H1 (cell line): ENCODE data around the gene ADCK1. TPM values are rescaled to one million over a fixed set of nuclear protein-coding genes. Genes with fewer than 3 reads are reported as not detected.

Experiments used
- CTCF ChIA-PET: fragments of 300-600 bp; sonication (Branson Sonifier 250); formaldehyde crosslinking; loops from one replicate; lab custom pipeline; 2021; ENCODE audit not compliant: partially characterized antibody; lab: Charles Lee
- POLR2A ChIA-PET: fragments of 300-600 bp; sonication (Branson Sonifier 250); formaldehyde crosslinking; loops from one replicate; lab custom pipeline; 2021; ENCODE audit warnings: inconsistent platforms; ENCODE audit not compliant: partially characterized antibody; lab: Charles Lee
- DNase-seq, 2 experiments: peaks; one replicate each; pipeline versions ENCODE4 v3.0.0 to v3.0.0-alpha.2; 2010 to 2022; ENCODE audit warnings: low spot score in 2 of 2, low read depth in 1 of 2, mixed read lengths in 1 of 2
- FAIRE-seq: peaks from 2 replicates; lab custom pipeline; 2011; peaks lifted over from hg19 to GRCh38; lab: Jason Lieb, UNC
- H2AFZ ChIP-seq: 2 replicates; pipeline ENCODE4 v1.8.1; 2012; ENCODE audit warnings: low read length, inconsistent platforms
- H2AK5ac ChIP-seq: 2 replicates; pipeline ENCODE4 v1.6.1; 2013; ENCODE audit warnings: low read depth, low read length
- H2BK120ac ChIP-seq: replicated peaks from 2 replicates; pipeline ENCODE3; 2013; ENCODE audit warnings: low read depth, low read length, inconsistent platforms
- H2BK12ac ChIP-seq: 2 replicates; pipeline ENCODE4 v1.6.1; 2013; ENCODE audit warnings: low read depth, low read length
- H2BK15ac ChIP-seq: 2 replicates; pipeline ENCODE4 v1.6.1; 2013; ENCODE audit warnings: low read length
- H2BK20ac ChIP-seq: 2 replicates; pipeline ENCODE4 v1.6.1; 2013; ENCODE audit warnings: low read length
- H2BK5ac ChIP-seq: 2 replicates; pipeline ENCODE4 v1.6.1; 2013; ENCODE audit warnings: low read depth, low read length
- H3K14ac ChIP-seq: 2 replicates; pipeline ENCODE4 v1.6.1; 2013; ENCODE audit warnings: inconsistent platforms; ENCODE audit not compliant: insufficient read length
- H3K18ac ChIP-seq: 2 replicates; pipeline ENCODE4 v1.6.1; 2013; ENCODE audit warnings: low read length; ENCODE audit errors: extremely low read depth
- H3K23ac ChIP-seq: 2 replicates; pipeline ENCODE4 v1.6.1; 2013; ENCODE audit warnings: inconsistent platforms; ENCODE audit not compliant: insufficient read length
- H3K23me2 ChIP-seq: 2 replicates; pipeline ENCODE4 v1.6.1; 2013; ENCODE audit warnings: low read depth, low read length
- H3K27ac ChIP-seq: 2 replicates; pipeline ENCODE4 v1.6.1; 2011; ENCODE audit warnings: low read depth, low read length, inconsistent platforms
- H3K27me3 ChIP-seq, 4 experiments: replicated peaks in 1 of 4; 1 replicate in 1 of 4; 2 replicates in 3 of 4; pipeline versions ENCODE4 v1.6.1 to v1.8.1; 2011 to 2013; ENCODE audit warnings: low read length in 3 of 4, mild to moderate bottlenecking in 3 of 4, inconsistent platforms in 2 of 4, mixed read lengths in 2 of 4, moderate library complexity in 1 of 4; ENCODE audit not compliant: control insufficient read depth in 3 of 4, insufficient read depth in 3 of 4; ENCODE audit errors: extremely low read depth in 1 of 4
- H3K36me3 ChIP-seq, 4 experiments: 2 replicates each; pipeline versions ENCODE4 v1.6.1 to v1.8.1; 2011 to 2013; ENCODE audit warnings: mild to moderate bottlenecking in 4 of 4, low read length in 3 of 4, moderate library complexity in 2 of 4, control low read depth in 1 of 4, inconsistent platforms in 1 of 4; ENCODE audit not compliant: insufficient read depth in 4 of 4, control insufficient read depth in 2 of 4
- H3K4ac ChIP-seq: replicated peaks from 2 replicates; pipeline ENCODE3; 2013; ENCODE audit warnings: low read length, low read depth, mixed read lengths, inconsistent platforms; ENCODE audit not compliant: insufficient read length
- H3K4me1 ChIP-seq, 4 experiments: replicated peaks in 1 of 4; 1 replicate in 1 of 4; 2 replicates in 3 of 4; pipeline versions ENCODE4 v1.6.1 to v1.8.1; 2011 to 2013; ENCODE audit warnings: low read length in 3 of 4, inconsistent platforms in 2 of 4, mixed read lengths in 1 of 4; ENCODE audit not compliant: insufficient read depth in 4 of 4, control insufficient read depth in 3 of 4
- H3K4me2 ChIP-seq, 2 experiments: 2 replicates each; pipeline versions ENCODE4 v1.6.1 to v1.8.1; 2011 to 2013; ENCODE audit warnings: low read depth in 2 of 2, low read length in 2 of 2, control low read depth in 1 of 2, inconsistent platforms in 1 of 2, mild to moderate bottlenecking in 1 of 2; ENCODE audit not compliant: insufficient read depth in 1 of 2
- H3K4me3 ChIP-seq, 4 experiments: fragments of 200-600, 300-600 bp in 1 of 4; sonication (generic), shearing (Covaris generic), sonication (Bioruptor Twin) in 1 of 4; 2 replicates each; pipeline versions ENCODE4 v1.5.1 to v1.8.1; 2011 to 2016; ENCODE audit warnings: low read length in 4 of 4, low read depth in 3 of 4, control low read depth in 2 of 4, inconsistent platforms in 2 of 4, mild to moderate bottlenecking in 2 of 4, mixed read lengths in 1 of 4, moderate library complexity in 1 of 4; ENCODE audit not compliant: insufficient read depth in 2 of 4; ENCODE audit errors: extremely low read depth in 1 of 4
- H3K56ac ChIP-seq: replicated peaks from 2 replicates; pipeline ENCODE3; 2013; ENCODE audit warnings: low read depth, mild to moderate bottlenecking, mixed read lengths, low read length, inconsistent platforms; ENCODE audit not compliant: insufficient read length
- H3K79me1 ChIP-seq: 2 replicates; pipeline ENCODE4 v1.6.1; 2013; ENCODE audit warnings: low read depth, low read length, control low read depth
- H3K79me2 ChIP-seq, 2 experiments: 2 replicates each; pipeline versions ENCODE4 v1.6.1 to v1.8.1; 2012 to 2013; ENCODE audit warnings: low read length in 2 of 2, mild to moderate bottlenecking in 2 of 2, inconsistent platforms in 1 of 2; ENCODE audit not compliant: insufficient read depth in 2 of 2, control insufficient read depth in 1 of 2
- H3K9ac ChIP-seq, 4 experiments: replicated peaks in 1 of 4; 1 replicate in 1 of 4; 2 replicates in 3 of 4; pipeline versions ENCODE4 v1.6.1 to v1.8.1; 2011 to 2013; ENCODE audit warnings: low read depth in 3 of 4, low read length in 3 of 4, control low read depth in 2 of 4, mild to moderate bottlenecking in 2 of 4, moderate library complexity in 2 of 4, inconsistent platforms in 1 of 4; ENCODE audit errors: extremely low read depth in 1 of 4
- H3K9me3 ChIP-seq, 2 experiments: 2 replicates each; pipeline versions ENCODE4 v1.6.1 to v1.8.1; 2012 to 2013; ENCODE audit warnings: mild to moderate bottlenecking in 2 of 2, moderate library complexity in 2 of 2, control low read depth in 1 of 2, inconsistent platforms in 1 of 2, low read depth in 1 of 2, low read length in 1 of 2, mixed read lengths in 1 of 2; ENCODE audit not compliant: insufficient read depth in 2 of 2
- H4K20me1 ChIP-seq, 2 experiments: replicated peaks in 1 of 2; 2 replicates each; pipeline versions ENCODE3 to v1.8.1; 2011 to 2013; ENCODE audit warnings: inconsistent platforms in 2 of 2, low read length in 2 of 2, mild to moderate bottlenecking in 1 of 2; ENCODE audit not compliant: insufficient read depth in 2 of 2, control insufficient read depth in 1 of 2
- H4K5ac ChIP-seq: 2 replicates; pipeline ENCODE4 v1.6.1; 2013; ENCODE audit warnings: low read length, low read depth, mixed read lengths, inconsistent platforms; ENCODE audit not compliant: insufficient read length
- H4K8ac ChIP-seq: 2 replicates; pipeline ENCODE4 v1.8.0; 2013; ENCODE audit warnings: mild to moderate bottlenecking, moderate library complexity, low read length, inconsistent platforms; ENCODE audit not compliant: insufficient read depth; ENCODE audit errors: extremely low read depth
- H4K91ac ChIP-seq: replicated peaks from 2 replicates; pipeline ENCODE3; 2013; ENCODE audit warnings: low read length, mixed read lengths, inconsistent platforms; ENCODE audit not compliant: insufficient read length
- WGBS, 2 experiments: shearing (Covaris generic) in 1 of 2; methylation state at CpG; one replicate each; pipeline versions ENCODE4 v1.1.6 to v1.1.7; 2013 to 2015; ENCODE audit warnings: low lambda C conversion rate in 2 of 2, mixed read lengths in 2 of 2, inconsistent platforms in 1 of 2, low coverage in 1 of 2, missing lambda C conversion rate in 1 of 2; ENCODE audit not compliant: insufficient replicate concordance in 2 of 2, insufficient coverage in 1 of 2, insufficient read length in 1 of 2; ENCODE audit errors: extremely low coverage in 1 of 2, missing lambda C conversion rate in 1 of 2; 5-methylcytosine and 5-hydroxymethylcytosine counted together
- polyA plus RNA-seq, 7 experiments: library from polyadenylated mRNA; depleted of rRNA in 3 of 7; stranded (reverse) in 5 of 7; unstranded in 2 of 7; fragments of >200 nt in 5 of 7; fragments of 200-250 nt in 2 of 7; gene quantifications; 1 replicate in 5 of 7; 2 replicates in 1 of 7; 4 replicates in 1 of 7; pipeline versions ENCODE4 v1.2.1 to v1.2.3, GENCODE V29; 2011 to 2013; ENCODE audit warnings: missing spikeins in 2 of 7, mixed read lengths in 2 of 7
- total RNA-seq: library from RNA; stranded (reverse); fragmentation: NEBNext Ultra II Directional; extraction: Animal tissue kit (Norgen Biotek cat#: 25700); gene quantifications from 2 replicates; pipeline ENCODE4 v1.2.1, GENCODE V29; 2021

ADCK1 gene
- total and polyA plus RNA-seq, 2 of the 8 experiments (the other 6 are each of a cell fraction or from before 2014, with no cell fraction given), result 11.0 to 16.8 TPM

DNA sequence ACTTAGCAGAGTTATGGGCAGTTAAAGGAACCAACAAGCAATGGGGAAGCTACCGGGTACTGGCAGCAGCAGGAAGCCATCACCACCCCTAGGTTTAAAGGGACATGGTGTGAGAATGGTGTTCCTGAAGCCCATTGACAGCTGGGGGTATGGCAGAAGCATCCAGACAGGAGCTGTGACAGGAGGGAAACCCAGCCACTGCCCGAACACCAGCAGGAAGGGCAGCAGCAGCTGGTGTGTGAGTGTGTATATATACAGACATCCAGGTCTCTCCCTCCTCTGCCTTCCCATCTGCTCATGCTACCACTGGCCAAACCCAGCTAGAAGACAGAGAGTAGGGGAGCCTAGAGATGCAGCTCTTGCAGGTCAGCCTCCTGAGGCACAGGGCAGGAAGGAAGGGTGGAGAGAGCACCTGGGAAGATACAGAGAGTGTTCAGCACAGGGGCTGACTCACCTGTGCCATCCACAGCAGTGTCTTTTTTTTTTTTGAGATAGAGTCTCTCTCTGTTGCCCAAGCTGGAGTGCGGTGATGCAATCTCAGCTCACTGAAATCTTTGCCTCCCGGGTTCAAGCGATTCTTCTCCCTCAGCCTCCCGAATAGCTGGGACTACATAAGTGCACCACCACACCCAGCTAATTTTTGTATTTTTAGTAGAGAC lies 9.2 kb upstream of the ADCK1 start:
- peaks cover 0 to 9% (median 3%) of the 10 kb centered on the region in 4 experiments; a peak in 3 of 7 replicates for H3K4me1 ChIP-seq
- H4K5ac ChIP-seq, result no peak overlapping the region
- H3K79me2 ChIP-seq, result no peaks in the 10 kb centered on the region
- H3K18ac ChIP-seq, result no peak overlapping the region
- no peak overlapping the region for H3K4me2 ChIP-seq
- 0 out of 2 replicates have a peak overlapping the region, but pooled peaks have one; percentile 24 for H2BK5ac ChIP-seq
- H3K4ac ChIP-seq, result no peak overlapping the region
- H4K8ac ChIP-seq, result peak overlapping the region; percentile 89; the same call in 1 of the 2 replicates
- H2BK15ac ChIP-seq, result no peak overlapping the region
- FAIRE-seq (no peak), DNase-seq (no peak)
- H2AK5ac ChIP-seq, result no peak overlapping the region
- H3K9ac ChIP-seq, result no peak overlapping the region
- H3K79me1 ChIP-seq, result no peaks in the 10 kb centered on the region
- H4K20me1 ChIP-seq, result no peaks in the 10 kb centered on the region
- H3K56ac ChIP-seq, result no peak overlapping the region
- H2BK120ac ChIP-seq, result no peak overlapping the region
- no peaks in the 10 kb centered on the region for H3K23me2 ChIP-seq
- H3K23ac ChIP-seq, result no peak overlapping the region
- no peaks in the 10 kb centered on the region for H3K9me3 ChIP-seq
- POLR2A ChIA-PET, result interaction anchor here (0.8 to 2.1 kb wide), 4 partner anchors 10 to 29 kb away, joined by 3 to 8 read pairs (median 4); partner anchors contain the start of gene ADCK1
- no peak overlapping the region; the same call in 1 of the 2 replicates for H3K27ac ChIP-seq
- no peak overlapping the region for H3K14ac ChIP-seq
- H4K91ac ChIP-seq, result no peak overlapping the region
- H2BK12ac ChIP-seq, result 0 out of 2 replicates have a peak overlapping the region, but pooled peaks have one; percentile 50
- CTCF ChIA-PET, result interaction anchor here (0.8 to 2.4 kb wide), 5 partner anchors 9 to 807 kb away, joined by 3 to 16 read pairs (median 3); partner anchors contain the start of genes ADCK1 and SNW1
- no peak overlapping the region; the same call in 1 of the 2 replicates for H2BK20ac ChIP-seq
- H3K27me3 ChIP-seq, result no peaks in the 10 kb centered on the region
- no peak overlapping the region for H3K4me3 ChIP-seq
- 83% methylated on average over 6 of the region's 6 CpGs; no CpG with 5 or more reads in 1 of the 2 experiments for WGBS, 2 experiments
- no peaks in the 10 kb centered on the region for H3K36me3 ChIP-seq
- no peak overlapping the region for H2AFZ ChIP-seq
